KOPT-K1 (cell line): ENCODE data around the gene CDK12.
"Not testable (repeated sequence)": the region's sequence is repeated elsewhere in the genome, so short reads cannot be mapped to it uniquely, and the experiment has no call there.

ENCODE experiments used
- H3K27ac ChIP-seq: fragments of 200-600 bp; sonication (generic); 2 replicates; pipeline ENCODE4 v1.5.1; 2016; ENCODE audit warnings: antibody characterized with exemption, mild to moderate bottlenecking, low read depth, low read length; ENCODE audit not compliant: poor library complexity, severe bottlenecking
- H3K36me3 ChIP-seq: fragments of 200-600 bp; sonication (generic); 2 replicates; pipeline ENCODE4 v1.5.1; 2017; ENCODE audit warnings: antibody characterized with exemption, mild to moderate bottlenecking, low read length, moderate library complexity; ENCODE audit not compliant: insufficient read depth
- H3K9me3 ChIP-seq: fragments of 200-600 bp; sonication (generic); 2 replicates; pipeline ENCODE4 v1.5.1; 2017; ENCODE audit warnings: antibody characterized with exemption, low read length, mild to moderate bottlenecking; ENCODE audit not compliant: insufficient read depth, poor library complexity, severe bottlenecking

CDK12 gene

GRCh38 chr17:39479631-39480030 is 18.3 kb downstream of the CDK12 start:
- not testable (repeated sequence) for H3K9me3 ChIP-seq, H3K27ac ChIP-seq
- H3K36me3 ChIP-seq: peaks cover 97% of the 10 kb centered on the region

- Histone ChIP-seq H3K36me3 (peaks cover 98% of the 10 kb centered on the region), H3K9me3 (no peaks in the 10 kb centered on the region), H3K27ac (no peak overlapping the region)
These were observed 22.2 kb downstream of the CDK12 start for GRCh38 chr17:39483506-39483905.

- Histone ChIP-seq H3K9me3 (no peaks in the 10 kb centered on the region), H3K36me3 (peaks cover 98% of the 10 kb centered on the region), H3K27ac (no peak overlapping the region)
These were observed 22.9 kb downstream of the CDK12 start for GRCh38 chr17:39484178-39484577.

GRCh38 chr17:39485555-39485954 is 24.3 kb downstream of the CDK12 start:
- Histone ChIP-seq H3K9me3 (no peaks in the 10 kb centered on the region), H3K27ac (no peak overlapping the region), H3K36me3 (peaks cover 98% of the 10 kb centered on the region)

GRCh38 chr17:39486242-39486641 is 25.0 kb downstream of the CDK12 start:
- Histone ChIP-seq H3K9me3 (no peaks in the 10 kb centered on the region), H3K36me3 (peaks cover 98% of the 10 kb centered on the region), H3K27ac (no peak overlapping the region)

GRCh38 chr17:39487490-39487889 is 26.2 kb downstream of the CDK12 start:
- peaks cover 98% of the 10 kb centered on the region for H3K36me3 ChIP-seq
- not testable (repeated sequence) for H3K9me3 ChIP-seq, H3K27ac ChIP-seq

- Histone ChIP-seq H3K9me3 (no peaks in the 10 kb centered on the region), H3K36me3 (peaks cover 98% of the 10 kb centered on the region), H3K27ac (no peak overlapping the region)
These were observed 26.7 kb downstream of the CDK12 start for GRCh38 chr17:39487946-39488345.

GRCh38 chr17:39496921-39497320 is 35.6 kb downstream of the CDK12 start:
- Histone ChIP-seq H3K36me3 (peaks cover 96% of the 10 kb centered on the region), H3K9me3 (peaks cover 17% of the 10 kb centered on the region)
- H3K27ac ChIP-seq: not testable (repeated sequence)

- H3K9me3 ChIP-seq: no peaks in the 10 kb centered on the region
- peaks cover 99% of the 10 kb centered on the region for H3K36me3 ChIP-seq
- H3K27ac ChIP-seq: no peak overlapping the region
These were observed 46.2 kb downstream of the CDK12 start for GRCh38 chr17:39507511-39507910.

GRCh38 chr17:39508987-39509386 is 47.7 kb downstream of the CDK12 start:
- Histone ChIP-seq H3K27ac (no peak overlapping the region), H3K36me3 (peaks cover 99% of the 10 kb centered on the region), H3K9me3 (no peaks in the 10 kb centered on the region)

GRCh38 chr17:39513309-39513708 is 52.0 kb downstream of the CDK12 start:
- H3K36me3 ChIP-seq: peaks cover 100% of the 10 kb centered on the region

GRCh38 chr17:39513915-39514314 is 52.6 kb downstream of the CDK12 start:
- Histone ChIP-seq H3K27ac (no peak overlapping the region), H3K36me3 (peaks cover 100% of the 10 kb centered on the region), H3K9me3 (no peaks in the 10 kb centered on the region)

More at GRCh38 chr17:39513309-39513708, 52.0 kb downstream of the CDK12 start:
- Histone ChIP-seq H3K27ac (no peak overlapping the region), H3K9me3 (no peaks in the 10 kb centered on the region)

GRCh38 chr17:39517224-39517623 is 55.9 kb downstream of the CDK12 start:
- Histone ChIP-seq H3K36me3 (peaks cover 100% of the 10 kb centered on the region), H3K9me3 (no peaks in the 10 kb centered on the region), H3K27ac (no peak overlapping the region)

GRCh38 chr17:39525801-39526506 is 64.7 kb downstream of the CDK12 start:
- Histone ChIP-seq H3K36me3 (peaks cover 100% of the 10 kb centered on the region), H3K27ac (no peak overlapping the region), H3K9me3 (no peaks in the 10 kb centered on the region)

- H3K27ac ChIP-seq: no peak overlapping the region
- no peaks in the 10 kb centered on the region for H3K9me3 ChIP-seq
- H3K36me3 ChIP-seq: peaks cover 100% of the 10 kb centered on the region
These were observed 66.0 kb downstream of the CDK12 start for GRCh38 chr17:39527220-39527813.

GRCh38 chr17:39529455-39529854 is 68.2 kb downstream of the CDK12 start:
- no peak overlapping the region for H3K27ac ChIP-seq
- no peaks in the 10 kb centered on the region for H3K9me3 ChIP-seq
- H3K36me3 ChIP-seq: peaks cover 98% of the 10 kb centered on the region
